H1 (cell line): ENCODE measurements around the gene STX18. TPM values are rescaled to one million over a fixed set of nuclear protein-coding genes. Genes with fewer than 3 reads are reported as not detected.

Source experiments
- CTCF ChIA-PET: fragments of 300-600 bp; sonication (Branson Sonifier 250); formaldehyde crosslinking; loops from one replicate; lab custom pipeline; 2021; ENCODE audit not compliant: partially characterized antibody; lab: Charles Lee
- POLR2A ChIA-PET: fragments of 300-600 bp; sonication (Branson Sonifier 250); formaldehyde crosslinking; loops from one replicate; lab custom pipeline; 2021; ENCODE audit warnings: inconsistent platforms; ENCODE audit not compliant: partially characterized antibody; lab: Charles Lee
- DNase-seq, 2 experiments: peaks; one replicate each; pipeline versions ENCODE4 v3.0.0 to v3.0.0-alpha.2; 2010 to 2022; ENCODE audit warnings: low spot score in 2 of 2, low read depth in 1 of 2, mixed read lengths in 1 of 2
- FAIRE-seq: peaks from 2 replicates; lab custom pipeline; 2011; peaks lifted over from hg19 to GRCh38; lab: Jason Lieb, UNC
- H2AFZ ChIP-seq: 2 replicates; pipeline ENCODE4 v1.8.1; 2012; ENCODE audit warnings: low read length, inconsistent platforms
- H2AK5ac ChIP-seq: 2 replicates; pipeline ENCODE4 v1.6.1; 2013; ENCODE audit warnings: low read depth, low read length
- H2BK120ac ChIP-seq: replicated peaks from 2 replicates; pipeline ENCODE3; 2013; ENCODE audit warnings: low read depth, low read length, inconsistent platforms
- H2BK12ac ChIP-seq: 2 replicates; pipeline ENCODE4 v1.6.1; 2013; ENCODE audit warnings: low read depth, low read length
- H2BK15ac ChIP-seq: 2 replicates; pipeline ENCODE4 v1.6.1; 2013; ENCODE audit warnings: low read length
- H2BK20ac ChIP-seq: 2 replicates; pipeline ENCODE4 v1.6.1; 2013; ENCODE audit warnings: low read length
- H2BK5ac ChIP-seq: 2 replicates; pipeline ENCODE4 v1.6.1; 2013; ENCODE audit warnings: low read depth, low read length
- H3K14ac ChIP-seq: 2 replicates; pipeline ENCODE4 v1.6.1; 2013; ENCODE audit warnings: inconsistent platforms; ENCODE audit not compliant: insufficient read length
- H3K18ac ChIP-seq: 2 replicates; pipeline ENCODE4 v1.6.1; 2013; ENCODE audit warnings: low read length; ENCODE audit errors: extremely low read depth
- H3K23ac ChIP-seq: 2 replicates; pipeline ENCODE4 v1.6.1; 2013; ENCODE audit warnings: inconsistent platforms; ENCODE audit not compliant: insufficient read length
- H3K23me2 ChIP-seq: 2 replicates; pipeline ENCODE4 v1.6.1; 2013; ENCODE audit warnings: low read depth, low read length
- H3K27ac ChIP-seq: 2 replicates; pipeline ENCODE4 v1.6.1; 2011; ENCODE audit warnings: low read depth, low read length, inconsistent platforms
- H3K27me3 ChIP-seq, 4 experiments: replicated peaks in 1 of 4; 1 replicate in 1 of 4; 2 replicates in 3 of 4; pipeline versions ENCODE4 v1.6.1 to v1.8.1; 2011 to 2013; ENCODE audit warnings: low read length in 3 of 4, mild to moderate bottlenecking in 3 of 4, inconsistent platforms in 2 of 4, mixed read lengths in 2 of 4, moderate library complexity in 1 of 4; ENCODE audit not compliant: control insufficient read depth in 3 of 4, insufficient read depth in 3 of 4; ENCODE audit errors: extremely low read depth in 1 of 4
- H3K36me3 ChIP-seq, 4 experiments: 2 replicates each; pipeline versions ENCODE4 v1.6.1 to v1.8.1; 2011 to 2013; ENCODE audit warnings: mild to moderate bottlenecking in 4 of 4, low read length in 3 of 4, moderate library complexity in 2 of 4, control low read depth in 1 of 4, inconsistent platforms in 1 of 4; ENCODE audit not compliant: insufficient read depth in 4 of 4, control insufficient read depth in 2 of 4
- H3K4ac ChIP-seq: replicated peaks from 2 replicates; pipeline ENCODE3; 2013; ENCODE audit warnings: low read length, low read depth, mixed read lengths, inconsistent platforms; ENCODE audit not compliant: insufficient read length
- H3K4me1 ChIP-seq, 4 experiments: replicated peaks in 1 of 4; 1 replicate in 1 of 4; 2 replicates in 3 of 4; pipeline versions ENCODE4 v1.6.1 to v1.8.1; 2011 to 2013; ENCODE audit warnings: low read length in 3 of 4, inconsistent platforms in 2 of 4, mixed read lengths in 1 of 4; ENCODE audit not compliant: insufficient read depth in 4 of 4, control insufficient read depth in 3 of 4
- H3K4me2 ChIP-seq, 2 experiments: 2 replicates each; pipeline versions ENCODE4 v1.6.1 to v1.8.1; 2011 to 2013; ENCODE audit warnings: low read depth in 2 of 2, low read length in 2 of 2, control low read depth in 1 of 2, inconsistent platforms in 1 of 2, mild to moderate bottlenecking in 1 of 2; ENCODE audit not compliant: insufficient read depth in 1 of 2
- H3K4me3 ChIP-seq, 4 experiments: fragments of 200-600, 300-600 bp in 1 of 4; sonication (generic), shearing (Covaris generic), sonication (Bioruptor Twin) in 1 of 4; 2 replicates each; pipeline versions ENCODE4 v1.5.1 to v1.8.1; 2011 to 2016; ENCODE audit warnings: low read length in 4 of 4, low read depth in 3 of 4, control low read depth in 2 of 4, inconsistent platforms in 2 of 4, mild to moderate bottlenecking in 2 of 4, mixed read lengths in 1 of 4, moderate library complexity in 1 of 4; ENCODE audit not compliant: insufficient read depth in 2 of 4; ENCODE audit errors: extremely low read depth in 1 of 4
- H3K56ac ChIP-seq: replicated peaks from 2 replicates; pipeline ENCODE3; 2013; ENCODE audit warnings: low read depth, mild to moderate bottlenecking, mixed read lengths, low read length, inconsistent platforms; ENCODE audit not compliant: insufficient read length
- H3K79me1 ChIP-seq: 2 replicates; pipeline ENCODE4 v1.6.1; 2013; ENCODE audit warnings: low read depth, low read length, control low read depth
- H3K79me2 ChIP-seq, 2 experiments: 2 replicates each; pipeline versions ENCODE4 v1.6.1 to v1.8.1; 2012 to 2013; ENCODE audit warnings: low read length in 2 of 2, mild to moderate bottlenecking in 2 of 2, inconsistent platforms in 1 of 2; ENCODE audit not compliant: insufficient read depth in 2 of 2, control insufficient read depth in 1 of 2
- H3K9ac ChIP-seq, 4 experiments: replicated peaks in 1 of 4; 1 replicate in 1 of 4; 2 replicates in 3 of 4; pipeline versions ENCODE4 v1.6.1 to v1.8.1; 2011 to 2013; ENCODE audit warnings: low read depth in 3 of 4, low read length in 3 of 4, control low read depth in 2 of 4, mild to moderate bottlenecking in 2 of 4, moderate library complexity in 2 of 4, inconsistent platforms in 1 of 4; ENCODE audit errors: extremely low read depth in 1 of 4
- H3K9me3 ChIP-seq, 2 experiments: 2 replicates each; pipeline versions ENCODE4 v1.6.1 to v1.8.1; 2012 to 2013; ENCODE audit warnings: mild to moderate bottlenecking in 2 of 2, moderate library complexity in 2 of 2, control low read depth in 1 of 2, inconsistent platforms in 1 of 2, low read depth in 1 of 2, low read length in 1 of 2, mixed read lengths in 1 of 2; ENCODE audit not compliant: insufficient read depth in 2 of 2
- H4K20me1 ChIP-seq, 2 experiments: replicated peaks in 1 of 2; 2 replicates each; pipeline versions ENCODE3 to v1.8.1; 2011 to 2013; ENCODE audit warnings: inconsistent platforms in 2 of 2, low read length in 2 of 2, mild to moderate bottlenecking in 1 of 2; ENCODE audit not compliant: insufficient read depth in 2 of 2, control insufficient read depth in 1 of 2
- H4K5ac ChIP-seq: 2 replicates; pipeline ENCODE4 v1.6.1; 2013; ENCODE audit warnings: low read length, low read depth, mixed read lengths, inconsistent platforms; ENCODE audit not compliant: insufficient read length
- H4K8ac ChIP-seq: 2 replicates; pipeline ENCODE4 v1.8.0; 2013; ENCODE audit warnings: mild to moderate bottlenecking, moderate library complexity, low read length, inconsistent platforms; ENCODE audit not compliant: insufficient read depth; ENCODE audit errors: extremely low read depth
- H4K91ac ChIP-seq: replicated peaks from 2 replicates; pipeline ENCODE3; 2013; ENCODE audit warnings: low read length, mixed read lengths, inconsistent platforms; ENCODE audit not compliant: insufficient read length
- BCL11A ChIP-seq, 2 experiments: IDR thresholded peaks; one replicate each; pipeline ENCODE4 v1.6.1; 2011; ENCODE audit warnings: low read depth in 2 of 2, low read length in 2 of 2, mild to moderate bottlenecking in 2 of 2
- CBX8 ChIP-seq: fragments of 300-800, 300-1000 bp; sonication (generic); IDR thresholded peaks from 2 replicates; pipeline ENCODE4 v1.7.1; 2016; ENCODE audit warnings: low read depth, low read length, borderline replicate concordance
- CHD1 ChIP-seq: IDR thresholded peaks from 2 replicates; pipeline ENCODE4 v1.6.1; 2012; ENCODE audit warnings: low read depth, low read length, improper control_type of control experiment
- FOSL1 ChIP-seq: IDR thresholded peaks from 2 replicates; pipeline ENCODE4 v1.6.1; 2011; ENCODE audit warnings: mild to moderate bottlenecking, low read depth, low read length, moderate library complexity; ENCODE audit not compliant: insufficient read depth
- POLR2A ChIP-seq, 2 experiments: IDR thresholded peaks; 1 replicate in 1 of 2; 2 replicates in 1 of 2; pipeline ENCODE4 v1.6.1; 2011; ENCODE audit warnings: low read depth in 2 of 2, low read length in 2 of 2, mild to moderate bottlenecking in 2 of 2; ENCODE audit errors: control extremely low read depth in 1 of 2
- WGBS, 2 experiments: shearing (Covaris generic) in 1 of 2; methylation state at CpG; one replicate each; pipeline versions ENCODE4 v1.1.6 to v1.1.7; 2013 to 2015; ENCODE audit warnings: low lambda C conversion rate in 2 of 2, mixed read lengths in 2 of 2, inconsistent platforms in 1 of 2, low coverage in 1 of 2, missing lambda C conversion rate in 1 of 2; ENCODE audit not compliant: insufficient replicate concordance in 2 of 2, insufficient coverage in 1 of 2, insufficient read length in 1 of 2; ENCODE audit errors: extremely low coverage in 1 of 2, missing lambda C conversion rate in 1 of 2; 5-methylcytosine and 5-hydroxymethylcytosine counted together
- polyA plus RNA-seq, 7 experiments: library from polyadenylated mRNA; depleted of rRNA in 3 of 7; stranded (reverse) in 5 of 7; unstranded in 2 of 7; fragments of >200 nt in 5 of 7; fragments of 200-250 nt in 2 of 7; gene quantifications; 1 replicate in 5 of 7; 2 replicates in 1 of 7; 4 replicates in 1 of 7; pipeline versions ENCODE4 v1.2.1 to v1.2.3, GENCODE V29; 2011 to 2013; ENCODE audit warnings: missing spikeins in 2 of 7, mixed read lengths in 2 of 7
- total RNA-seq: library from RNA; stranded (reverse); fragmentation: NEBNext Ultra II Directional; extraction: Animal tissue kit (Norgen Biotek cat#: 25700); gene quantifications from 2 replicates; pipeline ENCODE4 v1.2.1, GENCODE V29; 2021

Gene STX18
- total and polyA plus RNA-seq, 2 of the 8 experiments (the other 6 are each of a cell fraction or from before 2014, with no cell fraction given) = 14.6 to 18.3 TPM

- Histone ChIP-seq H2BK20ac (no peak overlapping the region), H2AK5ac (no peak overlapping the region), H3K23me2 (no peaks in the 10 kb centered on the region), H2BK5ac (no peak overlapping the region), H2BK15ac (no peak overlapping the region), H3K79me2 (no peaks in the 10 kb centered on the region), H3K27me3 (no peaks in the 10 kb centered on the region), H3K56ac (no peak overlapping the region), H3K4me2 (no peak overlapping the region), H2AFZ (no peak overlapping the region), H2BK120ac (no peak overlapping the region), H3K23ac (no peak overlapping the region), H4K5ac (no peak overlapping the region)
- POLR2A ChIA-PET = interaction anchor here (3.0 kb wide), 1 partner anchor 11 kb away, joined by 17 read pairs; no protein-coding TSS in a partner anchor
- FAIRE-seq = no peak
- no peak for TF ChIP-seq FOSL1
- no peak for TF ChIP-seq BCL11A (IDR thresholded peaks at IDR 0.05; ENCODE audit: low read depth in 2 of 2, low read length in 2 of 2)
- no peak for TF ChIP-seq CHD1
- no peak for TF ChIP-seq POLR2A (IDR thresholded peaks at IDR 0.05; ENCODE audit: control extremely low read depth in 1 of 2, low read depth in 2 of 2, low read length in 2 of 2)
- TF ChIP-seq CBX8 = no peak
- TF ChIP-seq, all 59 proteins: peak for 0
- peaks cover 3 to 14% (median 14%) of the 10 kb centered on the region in 4 experiments; a peak in 6 of 8 replicates for H3K36me3 ChIP-seq
- 92% methylated on average over 17 of the region's 19 CpGs; no CpG with 5 or more reads in 1 of the 2 experiments for WGBS, 2 experiments
- H3K14ac ChIP-seq = no peak overlapping the region
- H3K79me1 ChIP-seq = no peaks in the 10 kb centered on the region; the same call in 1 of the 2 replicates
- H4K91ac ChIP-seq = no peak overlapping the region
- no peak overlapping the region for H4K8ac ChIP-seq
- H3K9me3 ChIP-seq = peaks cover 4% of the 10 kb centered on the region in 2 experiments; a peak in 2 of 4 replicates
- no peaks in the 10 kb centered on the region for H3K4me1 ChIP-seq
- H4K20me1 ChIP-seq = peaks cover 0 to 6% of the 10 kb centered on the region in 2 experiments
- no peak overlapping the region for H3K18ac ChIP-seq
- H2BK12ac ChIP-seq = no peak overlapping the region
- no peak overlapping the region for H3K4ac ChIP-seq
- no peak overlapping the region for H3K4me3 ChIP-seq
- H3K27ac ChIP-seq = no peak overlapping the region
- CTCF ChIA-PET = interaction anchor here (1.1 to 1.2 kb wide), 2 partner anchors 15 to 36 kb away, joined by 4 to 6 read pairs; no protein-coding TSS in a partner anchor
- DNase-seq = no peak
- H3K9ac ChIP-seq = no peak overlapping the region
Measured at GRCh38 chr4:4415107-4415805, 126.6 kb downstream of the STX18 start.
